HepG2 (cell line): ENCODE measurements around the gene WNT3. TPM values are rescaled to one million over a fixed set of nuclear protein-coding genes. Genes with fewer than 3 reads are reported as not detected.

Source experiments
- ATF7 ChIP-seq, 2 experiments: fragments of 450-650 bp in 1 of 2; sonication (generic) in 1 of 2; formaldehyde crosslinking in 1 of 2; IDR thresholded peaks; 2 replicates each; pipeline versions ENCODE4 v1.4.0 to v1.6.1; 2016 to 2020; ENCODE audit warnings: antibody characterized with exemption in 1 of 2, mild to moderate bottlenecking in 1 of 2, missing genetic modification reagents in 1 of 2
- CAMTA2 ChIP-seq: sonication (generic); formaldehyde crosslinking; IDR thresholded peaks from 2 replicates; pipeline ENCODE4 v1.4.0; 2020; ENCODE audit warnings: mild to moderate bottlenecking, missing genetic modification reagents, borderline replicate concordance
- FOXO1 ChIP-seq: sonication (generic); formaldehyde crosslinking; IDR thresholded peaks from 2 replicates; pipeline ENCODE4 v1.4.0; 2020; ENCODE audit warnings: missing genetic modification reagents
- HDAC1 ChIP-seq: sonication (generic); formaldehyde crosslinking; IDR thresholded peaks from 2 replicates; pipeline ENCODE4 v1.5.1; 2020; ENCODE audit warnings: mild to moderate bottlenecking, missing genetic modification reagents
- HOXA7 ChIP-seq: sonication (generic); formaldehyde crosslinking; IDR thresholded peaks from 2 replicates; pipeline ENCODE4 v1.8.1; 2022; ENCODE audit warnings: mild to moderate bottlenecking, missing genetic modification reagents, moderate library complexity
- KIAA2018 ChIP-seq: sonication (generic); formaldehyde crosslinking; IDR thresholded peaks from 2 replicates; pipeline ENCODE4 v1.5.0; 2020; ENCODE audit warnings: mild to moderate bottlenecking, missing genetic modification reagents, borderline replicate concordance
- MIER3 ChIP-seq: IDR thresholded peaks from 2 replicates; pipeline ENCODE4 v1.6.1; 2016; ENCODE audit warnings: missing compliant biosample characterization, borderline replicate concordance
- NR2C2 ChIP-seq: sonication (generic); formaldehyde crosslinking; IDR thresholded peaks from 2 replicates; pipeline ENCODE4 v1.4.0; 2020; ENCODE audit warnings: missing genetic modification reagents, mild to moderate bottlenecking, moderate library complexity, borderline replicate concordance
- PAX8 ChIP-seq: sonication (generic); formaldehyde crosslinking; IDR thresholded peaks from 2 replicates; pipeline ENCODE4 v1.8.0; 2022; ENCODE audit warnings: mild to moderate bottlenecking, missing genetic modification reagents, borderline replicate concordance
- SIX4 ChIP-seq: sonication (generic); formaldehyde crosslinking; IDR thresholded peaks from 2 replicates; pipeline ENCODE4 v1.4.0; 2020; ENCODE audit warnings: missing genetic modification reagents
- SRSF1 ChIP-seq: fragments of 200-400 bp; formaldehyde crosslinking; optimal IDR thresholded peaks from 2 replicates; pipeline ENCODE3; 2017; ENCODE audit warnings: mild to moderate bottlenecking, low read depth, low read length, moderate library complexity
- SSRP1 ChIP-seq: IDR thresholded peaks from 2 replicates; pipeline ENCODE4 v1.6.1; 2016; ENCODE audit warnings: control low read depth
- TEF ChIP-seq: sonication (generic); formaldehyde crosslinking; IDR thresholded peaks from 2 replicates; pipeline ENCODE4 v1.5.0; 2020; ENCODE audit warnings: missing genetic modification reagents
- XRCC5 ChIP-seq: fragments of 200-400 bp; formaldehyde crosslinking; optimal IDR thresholded peaks from 2 replicates; pipeline ENCODE3; 2017; ENCODE audit warnings: mild to moderate bottlenecking, low read length
- YEATS4 ChIP-seq: sonication (generic); formaldehyde crosslinking; IDR thresholded peaks from 2 replicates; pipeline ENCODE4 v1.4.0; 2020; ENCODE audit warnings: missing genetic modification reagents, borderline replicate concordance
- ZBTB25 ChIP-seq: IDR thresholded peaks from 2 replicates; pipeline ENCODE4 v1.6.1; 2018; ENCODE audit warnings: missing genetic modification reagents
- ZNF274 ChIP-seq: sonication (generic); formaldehyde crosslinking; IDR thresholded peaks from 2 replicates; pipeline ENCODE4 v1.5.1; 2020; ENCODE audit warnings: mild to moderate bottlenecking, missing genetic modification reagents
- ZNF329 ChIP-seq: sonication (generic); formaldehyde crosslinking; IDR thresholded peaks from 2 replicates; pipeline ENCODE4 v1.9.0; 2021; ENCODE audit warnings: low read depth, mild to moderate bottlenecking, missing genetic modification reagents
- ZNF639 ChIP-seq: conservative IDR thresholded peaks from 2 replicates; pipeline ENCODE4 v1.6.1; 2018; ENCODE audit warnings: missing genetic modification reagents
- polyA plus RNA-seq, 8 experiments: library from polyadenylated mRNA; depleted of rRNA in 3 of 8; stranded (reverse) in 7 of 8; unstranded in 1 of 8; fragments of >200 nt; fragmentation: Illumina TruSeq in 4 of 8; extraction: Trizol in 4 of 8; gene quantifications; 2 replicates each; pipeline versions ENCODE4 v1.2.1 to v1.2.3, GENCODE V29; 2011 to 2016; ENCODE audit warnings: low read depth in 4 of 8, missing spikeins in 1 of 8, mixed read lengths in 1 of 8; ENCODE audit not compliant: insufficient read depth in 1 of 8
- total RNA-seq, 5 experiments: library from RNA; depleted of rRNA; stranded (reverse); fragments of >200 nt; fragmentation: Illumina TruSeq; extraction: Trizol; gene quantifications; 2 replicates each; pipeline ENCODE4 v1.2.3, GENCODE V29; 2016; ENCODE audit warnings: low read depth in 1 of 5

The WNT3 gene
- total and polyA plus RNA-seq, 2 of the 13 experiments (the other 11 are each of a cell fraction or from before 2014, with no cell fraction given): 8.5 to 10.3 TPM

GRCh38 chr17:46770439-46770817 lies 48.1 kb downstream of the WNT3 start (continued):
- TF ChIP-seq KIAA2018 (CRISPR knock-in tag) (no peak), ATF7 (IDR thresholded peaks at IDR 0.05) (no peak), ATF7 (CRISPR knock-in tag; IDR thresholded peaks at IDR 0.05) (no peak), XRCC5 (no peak), SSRP1 (CRISPR knock-in tag) (peak; percentile 74), CAMTA2 (no peak), SRSF1 (peak; percentile 14), PAX8 (CRISPR knock-in tag) (0 out of 2 replicates have a peak, but pooled peaks have one; percentile 48), ZNF639 (no peak), TEF (CRISPR knock-in tag) (no peak), HDAC1 (CRISPR knock-in tag) (peak; percentile 4; the same call in 1 of the 2 replicates), MIER3 (CRISPR knock-in tag) (no peak; the same call in 1 of the 2 replicates), SIX4 (CRISPR knock-in tag) (no peak), YEATS4 (CRISPR knock-in tag) (no peak), ZNF274 (CRISPR knock-in tag) (peak; percentile 85), NR2C2 (CRISPR knock-in tag) (no peak; the same call in 1 of the 2 replicates), HOXA7 (CRISPR knock-in tag) (no peak), ZNF329 (CRISPR knock-in tag) (no peak), FOXO1 (0 out of 2 replicates have a peak, but pooled peaks have one; percentile 4), ZBTB25 (CRISPR knock-in tag) (no peak)
